Parathyroid adenoma (tissue), 2 donors: ENCODE data around the gene CTBP1.

Source experiments
- H2AFZ ChIP-seq: fragments of 300-600 bp; sonication (generic); one replicate; pipeline ENCODE4 v1.7.0; 2017; ENCODE audit warnings: antibody characterized with exemption, mild to moderate bottlenecking
- H3K27ac ChIP-seq: fragments of 300-600 bp; sonication (generic); one replicate; pipeline ENCODE4 v1.7.0; 2017
- H3K27me3 ChIP-seq: fragments of 300-600 bp; sonication (generic); one replicate; pipeline ENCODE4 v1.7.0; 2017; ENCODE audit warnings: low read length; ENCODE audit not compliant: control insufficient read depth, insufficient read depth
- H3K36me3 ChIP-seq: fragments of 300-600 bp; sonication (generic); one replicate; pipeline ENCODE4 v1.7.0; 2017; ENCODE audit warnings: low read length; ENCODE audit not compliant: control insufficient read depth, insufficient read depth
- H3K4me1 ChIP-seq: fragments of 300-600 bp; sonication (generic); one replicate; pipeline ENCODE4 v1.7.0; 2017; ENCODE audit warnings: control low read depth
- H3K4me2 ChIP-seq: fragments of 300-600 bp; sonication (generic); one replicate; pipeline ENCODE4 v1.7.0; 2017; ENCODE audit warnings: low read length
- H3K4me3 ChIP-seq: fragments of 300-600 bp; sonication (generic); one replicate; pipeline ENCODE4 v1.7.0; 2017; ENCODE audit warnings: low read depth, low read length
- H3K79me2 ChIP-seq: fragments of 300-600 bp; sonication (generic); one replicate; pipeline ENCODE4 v1.7.0; 2017; ENCODE audit warnings: control low read depth
- H3K9ac ChIP-seq: fragments of 300-600 bp; sonication (generic); one replicate; pipeline ENCODE4 v1.7.0; 2017; ENCODE audit warnings: mild to moderate bottlenecking
- H3K9me3 ChIP-seq: fragments of 300-600 bp; sonication (generic); one replicate; pipeline ENCODE4 v1.7.0; 2017; ENCODE audit warnings: low read length; ENCODE audit not compliant: control insufficient read depth
- CTCF ChIP-seq: fragments of 300-600 bp; sonication (generic); IDR thresholded peaks from one replicate; pipeline ENCODE4 v1.7.0; 2017; ENCODE audit warnings: antibody characterized with exemption, mild to moderate bottlenecking
- donor health status: primary hyperparathyroidism.

The CTBP1 gene

GRCh38 chr4:1202526-1203011, 46.4 kb downstream of the CTBP1 start:
- Histone ChIP-seq H3K79me2 (no peaks in the 10 kb centered on the region), H3K4me2 (no peak overlapping the region), H3K4me3 (no peak overlapping the region), H3K4me1 (no peaks in the 10 kb centered on the region), H2AFZ (no peak overlapping the region), H3K27me3 (no peaks in the 10 kb centered on the region), H3K27ac (no peak overlapping the region), H3K9me3 (no peaks in the 10 kb centered on the region), H3K36me3 (no peaks in the 10 kb centered on the region), H3K9ac (no peak overlapping the region)
- no peak for TF ChIP-seq CTCF

- no peaks in the 10 kb centered on the region for H3K4me1 ChIP-seq
- no peak overlapping the region for H3K4me2 ChIP-seq
- H3K9me3 ChIP-seq, result no peaks in the 10 kb centered on the region
- no peaks in the 10 kb centered on the region for H3K79me2 ChIP-seq
- H3K27ac ChIP-seq, result no peak overlapping the region
- no peak overlapping the region for H3K9ac ChIP-seq
- H3K4me3 ChIP-seq, result no peak overlapping the region
- no peak for TF ChIP-seq CTCF
- H2AFZ ChIP-seq, result no peak overlapping the region
- H3K36me3 ChIP-seq, result no peaks in the 10 kb centered on the region
- no peaks in the 10 kb centered on the region for H3K27me3 ChIP-seq
These were observed 46.9 kb downstream of the CTBP1 start for GRCh38 chr4:1201851-1202525.

- no peak overlapping the region for H3K9ac ChIP-seq
- no peaks in the 10 kb centered on the region for H3K9me3 ChIP-seq
- H3K36me3 ChIP-seq, result no peaks in the 10 kb centered on the region
- no peak overlapping the region for H3K4me2 ChIP-seq
- H3K79me2 ChIP-seq, result no peaks in the 10 kb centered on the region
- no peaks in the 10 kb centered on the region for H3K27me3 ChIP-seq
- H3K4me3 ChIP-seq, result no peak overlapping the region
- no peaks in the 10 kb centered on the region for H3K4me1 ChIP-seq
- no peak overlapping the region for H2AFZ ChIP-seq
- TF ChIP-seq CTCF, result no peak
- no peak overlapping the region for H3K27ac ChIP-seq
These were observed 48.4 kb downstream of the CTBP1 start for GRCh38 chr4:1200425-1201035.

GRCh38 chr4:1199556-1200331, 49.2 kb downstream of the CTBP1 start:
- Histone ChIP-seq H3K4me3 (no peak overlapping the region), H2AFZ (no peak overlapping the region), H3K27ac (no peak overlapping the region), H3K4me2 (no peak overlapping the region), H3K9me3 (no peaks in the 10 kb centered on the region), H3K27me3 (no peaks in the 10 kb centered on the region), H3K79me2 (no peaks in the 10 kb centered on the region), H3K4me1 (no peaks in the 10 kb centered on the region), H3K9ac (no peak overlapping the region), H3K36me3 (no peaks in the 10 kb centered on the region)
- TF ChIP-seq CTCF, result no peak
